Activated effector memory CD4-positive, alpha-beta T cell treated with anti-CD3 and anti-CD28 coated beads, Interleukin-2, amount 50 U/mL, for 16 hours (primary cell): ENCODE measurements around the gene RIPOR2.
A peak's percentile ranks its signal among the peaks of the same experiment; 100 is the strongest.
"Not testable (repeated sequence)": the region's sequence is repeated elsewhere in the genome, so short reads cannot be mapped to it uniquely, and the experiment has no call there.

ENCODE experiments used
- DNase-seq: peaks from one replicate; pipeline ENCODE4 v3.0.0-alpha.2; 2020

RIPOR2 gene

GRCh38 chr6:24901698-24902328, 33.9 kb downstream of the RIPOR2 start:
- DNase-seq = no peak

DNA sequence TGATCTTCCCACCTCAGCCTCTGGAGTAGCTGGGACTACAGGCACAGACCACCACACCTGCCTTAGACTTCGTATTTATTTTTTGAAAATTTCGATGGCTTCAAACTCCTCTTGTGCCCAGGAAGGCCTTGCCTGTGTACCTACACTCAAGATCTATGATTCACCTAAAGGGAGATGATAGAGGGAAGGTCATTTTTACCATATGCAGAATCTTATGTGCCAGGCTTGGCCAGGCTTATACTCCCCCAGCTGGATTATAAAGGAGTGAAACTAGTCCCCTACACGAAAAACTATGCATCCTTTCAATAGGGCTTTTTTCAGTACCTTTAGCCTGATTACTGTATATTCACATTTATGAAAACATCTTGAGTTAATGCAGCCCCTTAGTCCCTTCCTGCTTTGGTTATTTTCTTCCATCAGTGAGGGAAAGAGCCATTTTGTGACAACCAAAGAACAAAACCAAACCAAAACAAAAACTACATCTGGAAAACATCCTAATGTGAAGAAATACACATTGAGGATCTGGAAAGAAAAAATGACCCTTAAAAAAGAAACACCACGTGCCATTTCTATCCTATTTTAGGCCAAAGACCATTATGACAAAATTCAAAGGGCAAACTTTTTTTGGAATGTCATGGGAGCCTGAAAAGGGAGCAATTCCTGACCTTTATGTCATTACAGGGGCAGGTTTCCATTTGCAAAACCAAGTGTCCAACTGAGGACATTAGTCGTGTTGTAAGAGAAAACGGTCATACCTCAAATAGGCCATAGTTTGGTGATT, 34.7 kb downstream of the RIPOR2 start:
- DNase-seq = no peak

- peak; percentile 69 for DNase-seq
Measured at GRCh38 chr6:24899997-24900325, 35.8 kb downstream of the RIPOR2 start.

- DNase-seq = no peak
Measured at GRCh38 chr6:24899136-24899996, 36.4 kb downstream of the RIPOR2 start.

- no peak for DNase-seq
Measured at GRCh38 chr6:24898676-24899075, 37.1 kb downstream of the RIPOR2 start.

- no peak for DNase-seq
Measured at GRCh38 chr6:24897186-24897585, 38.6 kb downstream of the RIPOR2 start.

DNA sequence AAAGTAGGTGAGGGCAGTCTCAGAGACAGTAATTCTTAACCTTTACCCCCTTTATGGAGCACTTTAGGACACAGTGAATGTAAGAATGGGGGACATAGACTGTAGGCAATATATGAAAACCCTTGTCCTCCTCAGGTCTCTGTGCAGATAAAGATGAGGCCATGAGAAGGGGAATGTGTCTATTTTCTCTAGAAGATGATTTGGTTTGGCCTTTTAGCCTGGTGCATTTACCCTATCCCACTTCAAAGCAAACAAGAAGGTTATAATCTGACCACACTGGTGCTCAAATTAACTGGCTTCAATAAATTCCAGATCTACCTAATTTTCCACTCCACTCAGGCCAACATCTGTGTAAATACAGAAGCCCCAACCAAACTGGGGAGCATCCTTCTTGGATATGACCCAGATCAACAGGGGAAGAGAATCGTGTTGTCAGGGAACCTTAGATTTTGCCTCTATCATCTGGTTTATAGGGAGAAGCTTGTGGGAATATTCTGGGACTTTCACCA, 42.4 kb downstream of the RIPOR2 start:
- no peak for DNase-seq

GRCh38 chr6:24891004-24891403, 44.8 kb downstream of the RIPOR2 start:
- DNase-seq = no peak

GRCh38 chr6:24890471-24890870, 45.3 kb downstream of the RIPOR2 start:
- no peak for DNase-seq

DNA sequence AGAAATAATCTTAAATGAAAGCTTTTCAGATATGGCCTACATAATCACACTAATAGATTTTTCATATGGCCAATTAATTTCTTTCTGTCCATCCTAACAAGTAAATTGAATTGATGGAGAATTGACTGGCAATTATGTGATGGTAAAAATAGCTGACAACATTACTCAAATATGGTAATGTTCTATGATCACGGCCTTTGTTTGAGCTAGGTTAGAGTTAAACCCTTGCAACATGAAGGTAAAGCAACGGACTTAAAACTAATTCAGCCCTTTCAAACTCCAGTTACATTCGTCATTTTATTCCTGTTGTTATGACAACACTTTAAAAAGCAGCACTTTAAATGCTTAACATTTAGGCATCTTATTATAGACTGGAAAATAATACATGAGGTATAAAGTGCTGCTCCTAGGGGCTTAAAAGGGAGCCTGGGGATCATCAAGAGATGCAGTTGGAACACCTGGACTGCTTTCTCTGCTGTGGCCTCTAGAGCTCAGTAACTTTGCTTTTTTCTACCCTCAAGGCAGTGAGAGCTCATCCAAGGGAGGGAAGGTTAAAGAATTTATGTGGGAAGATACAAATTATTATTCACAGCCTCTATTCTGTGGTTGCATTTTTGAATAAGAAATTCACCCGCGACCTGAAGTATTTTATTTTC, 46.9 kb downstream of the RIPOR2 start:
- no peak for DNase-seq

GRCh38 chr6:24887545-24888140, 48.1 kb downstream of the RIPOR2 start:
- no peak for DNase-seq

GRCh38 chr6:24883618-24884017, 52.1 kb downstream of the RIPOR2 start:
- no peak for DNase-seq

- DNase-seq = no peak
Measured at GRCh38 chr6:24882835-24883555, 52.8 kb downstream of the RIPOR2 start.

- DNase-seq = no peak
Measured at GRCh38 chr6:24882295-24882694, 53.5 kb downstream of the RIPOR2 start.

GRCh38 chr6:24881376-24881775, 54.4 kb downstream of the RIPOR2 start:
- no peak for DNase-seq

DNA sequence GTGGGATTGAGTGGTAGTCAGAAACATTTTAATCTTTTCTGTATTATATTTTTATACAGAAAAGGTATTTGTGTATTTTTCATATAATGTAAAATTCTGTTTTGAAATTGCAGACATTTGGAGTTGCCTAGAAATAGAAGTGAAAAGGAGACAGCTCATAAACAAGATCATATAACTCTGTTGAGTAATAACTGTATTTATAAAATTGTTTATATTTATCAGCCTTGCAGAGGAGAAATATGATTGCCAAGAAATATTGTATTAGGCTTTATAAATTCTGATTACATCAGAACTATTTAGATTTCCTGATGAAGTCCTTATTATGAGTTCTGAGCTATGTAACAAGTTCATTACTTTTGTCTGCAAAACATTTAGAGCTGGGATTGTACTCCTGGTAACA, 55.3 kb downstream of the RIPOR2 start:
- DNase-seq = no peak

DNA sequence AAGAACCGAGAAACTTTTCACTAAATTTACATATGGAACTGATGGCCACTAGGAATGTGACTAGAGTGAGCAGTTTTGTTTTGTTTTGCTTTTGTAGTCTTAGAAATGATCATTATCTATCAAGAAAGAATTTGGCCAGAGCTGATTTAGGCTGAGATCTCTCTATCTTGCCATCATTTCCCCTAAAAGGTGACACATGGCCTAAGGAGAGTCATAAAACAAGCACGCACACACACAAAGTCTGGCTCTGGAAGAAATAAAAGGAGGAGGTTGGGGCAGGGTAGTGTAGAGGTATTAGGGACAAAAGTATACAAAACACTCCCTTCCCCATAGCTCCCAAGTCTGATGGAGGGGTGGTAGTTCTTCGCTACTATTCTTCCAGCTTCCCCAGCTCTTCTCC, 56.4 kb downstream of the RIPOR2 start:
- no peak for DNase-seq

- DNase-seq = not testable (repeated sequence)
Measured at GRCh38 chr6:24877747-24878146, 58.0 kb downstream of the RIPOR2 start.

GRCh38 chr6:24876499-24877465, 59.0 kb downstream of the RIPOR2 start:
- no peak for DNase-seq

GRCh38 chr6:24875534-24875901, 60.2 kb downstream of the RIPOR2 start:
- DNase-seq = no peak
